AG04450 (cell line): ENCODE data around the gene CD34. TPM values are rescaled to one million over a fixed set of nuclear protein-coding genes. Genes with fewer than 3 reads are reported as not detected.

Experiments
- CTCF ChIA-PET: fragments of 300-600, 350-600 bp; formaldehyde crosslinking; extraction: SDS; loops from one replicate; lab custom pipeline; 2022; ENCODE audit warnings: antibody characterized with exemption, inconsistent platforms; lab: Charles Lee
- POLR2A ChIA-PET: fragments of 350-600 bp; formaldehyde crosslinking; extraction: SDS; loops from one replicate; lab custom pipeline; 2021; ENCODE audit warnings: antibody characterized with exemption, inconsistent platforms; lab: Yijun Ruan, JAX
- DNase-seq: peaks from one replicate; pipeline ENCODE4 v3.0.0-alpha.2; 2011; ENCODE audit warnings: low read depth, low spot score
- H3K27ac ChIP-seq: one replicate; pipeline ENCODE4 v1.5.1; 2012; ENCODE audit warnings: low read depth, low read length, control low read depth
- H3K27me3 ChIP-seq: one replicate; pipeline ENCODE4 v1.6.0; 2012; ENCODE audit warnings: low read length; ENCODE audit not compliant: control insufficient read depth, insufficient read depth
- H3K4me3 ChIP-seq: 2 replicates; pipeline ENCODE4 v1.5.1; 2011; ENCODE audit warnings: mild to moderate bottlenecking, low read depth, low read length, control low read depth
- H3K9me3 ChIP-seq: 2 replicates; pipeline ENCODE4 v1.5.1; 2012; ENCODE audit warnings: low read length; ENCODE audit not compliant: control insufficient read depth, insufficient read depth
- CTCF ChIP-seq: IDR thresholded peaks from 2 replicates; pipeline ENCODE4 v1.5.1; 2011; ENCODE audit warnings: low read depth, low read length, control low read depth, inconsistent platforms
- polyA plus RNA-seq: library from polyadenylated mRNA; depleted of rRNA; stranded (reverse); fragments of >200 nt; gene quantifications from 2 replicates; pipeline ENCODE4 v1.2.3, GENCODE V29; 2011

Gene CD34
- polyA plus RNA-seq, 1 experiment = 0.14 TPM

GRCh38 chr1:207872621-207873020 is 38.3 kb downstream of the CD34 start:
- Histone ChIP-seq H3K27ac (no peak overlapping the region), H3K27me3 (peaks cover 3% of the 10 kb centered on the region), H3K9me3 (no peaks in the 10 kb centered on the region), H3K4me3 (no peak overlapping the region)
- DNase-seq = no peak
- POLR2A ChIA-PET = no interaction called here
- TF ChIP-seq CTCF = no peak
- CTCF ChIA-PET = interaction anchor here (0.9 to 10.9 kb wide), 5 partner anchors 12 to 91 kb away, joined by 3 to 247 read pairs (median 9); no protein-coding TSS in a partner anchor

DNA sequence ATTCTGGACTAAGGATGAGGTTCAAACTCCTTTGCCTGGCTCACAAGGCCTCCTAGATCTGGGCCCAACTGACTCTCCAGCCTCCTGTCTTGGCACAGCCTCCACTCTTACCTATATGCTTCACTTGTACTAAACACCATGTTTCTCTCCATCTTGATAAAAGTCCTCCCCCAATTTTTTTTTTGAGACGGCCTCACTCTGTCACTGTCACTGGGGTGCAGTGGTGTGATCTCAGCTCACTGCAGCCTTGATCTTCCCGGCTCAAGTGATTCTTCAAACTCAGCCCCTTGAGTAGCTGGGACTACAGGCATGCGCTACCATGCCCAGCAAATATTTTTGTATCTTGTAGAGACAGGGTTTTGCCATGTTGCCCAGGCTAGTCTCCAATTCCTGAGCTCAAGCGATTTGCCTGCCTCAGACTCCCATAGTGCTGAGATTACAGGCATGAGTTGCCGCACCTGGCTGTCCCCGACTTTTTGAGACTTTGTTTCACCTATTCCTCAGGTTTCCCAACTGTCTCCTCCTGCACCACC is 39.7 kb downstream of the CD34 start:
- TF ChIP-seq CTCF = no peak
- ChIA-PET POLR2A (no interaction called here), CTCF (interaction anchor here (1.4 to 10.9 kb wide), 5 partner anchors 12 to 93 kb away, joined by 3 to 247 read pairs (median 33); no protein-coding TSS in a partner anchor)
- Histone ChIP-seq H3K9me3 (no peaks in the 10 kb centered on the region), H3K27me3 (peaks cover 3% of the 10 kb centered on the region), H3K4me3 (no peak overlapping the region), H3K27ac (no peak overlapping the region)
- no peak for DNase-seq

- CTCF ChIA-PET = interaction anchor here (0.9 to 10.9 kb wide), 8 partner anchors 11 to 375 kb away, joined by 3 to 247 read pairs (median 34); no protein-coding TSS in a partner anchor
- Histone ChIP-seq H3K4me3 (no peak overlapping the region), H3K27ac (no peak overlapping the region), H3K27me3 (peaks cover 2% of the 10 kb centered on the region), H3K9me3 (no peaks in the 10 kb centered on the region)
- POLR2A ChIA-PET = no interaction called here
- TF ChIP-seq CTCF = no peak
- DNase-seq = no peak
These were observed 40.5 kb downstream of the CD34 start for GRCh38 chr1:207870306-207871031.

GRCh38 chr1:207869859-207870258 is 41.1 kb downstream of the CD34 start:
- Histone ChIP-seq H3K4me3 (no peak overlapping the region), H3K27ac (no peak overlapping the region), H3K9me3 (no peaks in the 10 kb centered on the region), H3K27me3 (no peaks in the 10 kb centered on the region)
- no peak for DNase-seq
- no peak for TF ChIP-seq CTCF
- ChIA-PET CTCF (interaction anchor here (0.6 to 10.9 kb wide), 21 partner anchors 8 to 375 kb away, joined by 3 to 247 read pairs (median 8); no protein-coding TSS in a partner anchor), POLR2A (interaction anchor here (2.4 kb wide), 1 partner anchor 46 kb away, joined by 8 read pairs; no protein-coding TSS in a partner anchor)
